NT2/D1 (cell line): ENCODE measurements around the gene SHROOM2.
"Not testable (repeated sequence)": the region's sequence is repeated elsewhere in the genome, so short reads cannot be mapped to it uniquely, and the experiment has no call there.

Experiments
- SUZ12 ChIP-seq: IDR thresholded peaks from 2 replicates; pipeline ENCODE4 v1.6.1; 2011; ENCODE audit not compliant: insufficient read length, insufficient read depth; ENCODE audit errors: extremely low read depth
- YY1 ChIP-seq: IDR thresholded peaks from 2 replicates; pipeline ENCODE4 v1.6.1; 2011; ENCODE audit not compliant: insufficient read length, insufficient read depth
- ZNF274 ChIP-seq: IDR thresholded peaks from 2 replicates; pipeline ENCODE4 v1.6.1; 2011; ENCODE audit warnings: mild to moderate bottlenecking, low read depth, low read length

GRCh38 chrX:9768321-9768839 lies 17.8 kb upstream of the SHROOM2 start:
- not testable (repeated sequence) for TF ChIP-seq ZNF274, YY1, SUZ12
